ENCODE measurements around the gene RABGAP1L.
"Not testable (repeated sequence)": the region's sequence is repeated elsewhere in the genome, so short reads cannot be mapped to it uniquely, and the experiment has no call there.

Gene RABGAP1L

DNA sequence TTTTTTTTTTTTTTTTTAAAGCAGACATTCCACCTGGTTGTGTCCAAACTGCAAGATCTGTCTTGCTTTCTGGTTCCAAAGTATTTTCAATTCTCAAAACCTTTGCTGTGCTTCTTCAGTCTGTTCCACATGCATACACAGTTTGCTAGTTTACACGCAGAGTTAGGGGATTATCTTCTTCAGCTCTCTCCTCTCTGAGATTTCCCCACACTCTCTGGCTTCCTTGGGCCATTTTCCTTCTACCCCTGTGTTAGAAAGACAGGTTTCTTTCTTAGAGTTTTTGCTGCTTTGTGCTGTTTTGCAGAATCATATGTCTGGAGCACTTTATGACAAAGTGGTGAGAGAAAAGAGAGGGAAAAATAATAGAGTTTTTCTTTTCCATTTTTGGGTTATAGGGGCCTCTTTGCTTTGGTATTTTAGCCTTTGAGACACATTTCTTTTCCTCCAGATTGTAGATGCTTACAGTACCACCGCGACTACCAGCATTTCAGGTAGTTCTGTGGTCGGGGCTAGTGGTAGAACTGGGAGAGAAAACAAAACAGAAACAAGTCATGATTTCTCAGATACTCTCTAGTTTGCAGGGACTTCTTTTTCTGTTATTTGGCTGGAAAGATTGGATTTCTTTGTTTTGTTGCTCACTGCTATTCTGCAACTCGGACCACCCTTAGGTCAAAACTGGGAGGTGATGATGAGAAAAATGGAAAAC, 66.3 kb downstream of the RABGAP1L start:
- TF ChIP-seq POLR2AphosphoS5 (IDR thresholded peaks at IDR 0.05; ENCODE audit: low read depth, low read length) (no peak), SPI1 (IDR thresholded peaks at IDR 0.05; ENCODE audit: low read depth, low read length) (no peak), PAX5 (IDR thresholded peaks at IDR 0.05; ENCODE audit: insufficient read depth, low read length, severe bottlenecking) (no peak), POLR2A (IDR thresholded peaks at IDR 0.05; ENCODE audit: low read depth, low read length) (no peak), POU2F2 (IDR thresholded peaks at IDR 0.05; ENCODE audit: low read depth, low read length) (no peak), TAF1 (IDR thresholded peaks at IDR 0.05; ENCODE audit: low read depth, low read length) (no peak)
- DNase-seq (ENCODE audit: insufficient read length, low spot score) (no peak), FAIRE-seq (peak; percentile 77)

DNA sequence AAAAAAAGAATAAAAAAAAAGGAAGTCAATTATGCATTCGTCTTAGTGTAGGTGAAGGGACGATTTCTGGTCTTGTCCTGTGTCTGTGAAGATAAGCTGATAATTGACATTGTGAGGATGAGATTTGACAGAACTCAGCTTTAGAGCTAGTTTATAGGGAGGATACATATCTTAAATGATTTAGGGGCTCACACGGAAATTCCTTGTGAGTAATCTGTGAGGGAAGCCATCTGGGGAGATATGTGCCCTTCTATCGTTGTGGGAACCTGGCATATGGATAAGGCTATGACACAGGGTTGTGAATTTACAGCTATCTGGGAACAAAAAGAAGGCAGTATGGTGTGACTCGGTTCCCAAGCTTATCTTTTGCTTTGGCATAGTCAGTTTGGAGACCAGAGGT, 71.1 kb downstream of the RABGAP1L start:
- DNase-seq (ENCODE audit: insufficient read length, low spot score) (no peak), FAIRE-seq (peak; percentile 41)
- no peak for TF ChIP-seq POLR2A (IDR thresholded peaks at IDR 0.05; ENCODE audit: low read depth, low read length)
- TF ChIP-seq POLR2AphosphoS5 (IDR thresholded peaks at IDR 0.05; ENCODE audit: low read depth, low read length), result no peak
- TF ChIP-seq TAF1 (IDR thresholded peaks at IDR 0.05; ENCODE audit: low read depth, low read length), result no peak
- no peak for TF ChIP-seq PAX5 (IDR thresholded peaks at IDR 0.05; ENCODE audit: insufficient read depth, low read length, severe bottlenecking)
- no peak for TF ChIP-seq POU2F2 (IDR thresholded peaks at IDR 0.05; ENCODE audit: low read depth, low read length)
- no peak for TF ChIP-seq SPI1 (IDR thresholded peaks at IDR 0.05; ENCODE audit: low read depth, low read length)

DNA sequence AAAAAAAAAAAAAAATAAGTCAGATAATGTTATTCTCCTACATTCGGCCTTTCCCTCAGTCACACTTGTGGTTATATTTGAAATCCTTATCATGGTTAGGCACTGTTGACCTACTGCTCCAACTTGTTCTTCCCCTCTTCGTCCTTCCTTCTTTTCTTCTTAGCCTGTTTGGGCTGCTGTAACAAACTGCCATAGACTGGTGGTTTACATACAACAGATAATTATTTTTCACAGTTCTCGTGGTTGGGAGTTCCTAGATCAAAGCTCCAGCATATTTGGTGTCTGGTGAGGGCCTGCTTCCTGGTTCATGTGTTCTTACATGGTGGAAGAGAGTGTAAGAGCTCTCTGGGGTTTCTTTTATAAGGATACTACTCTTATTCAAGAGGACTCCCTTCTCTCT, 73.4 kb downstream of the RABGAP1L start:
- TF ChIP-seq TAF1 (IDR thresholded peaks at IDR 0.05; ENCODE audit: low read depth, low read length) (no peak), POU2F2 (IDR thresholded peaks at IDR 0.05; ENCODE audit: low read depth, low read length) (no peak), SPI1 (IDR thresholded peaks at IDR 0.05; ENCODE audit: low read depth, low read length) (no peak), POLR2A (IDR thresholded peaks at IDR 0.05; ENCODE audit: low read depth, low read length) (no peak), POLR2AphosphoS5 (IDR thresholded peaks at IDR 0.05; ENCODE audit: low read depth, low read length) (no peak), PAX5 (IDR thresholded peaks at IDR 0.05; ENCODE audit: insufficient read depth, low read length, severe bottlenecking) (no peak)
- DNase-seq (ENCODE audit: insufficient read length, low spot score) (no peak), FAIRE-seq (no peak)

DNA sequence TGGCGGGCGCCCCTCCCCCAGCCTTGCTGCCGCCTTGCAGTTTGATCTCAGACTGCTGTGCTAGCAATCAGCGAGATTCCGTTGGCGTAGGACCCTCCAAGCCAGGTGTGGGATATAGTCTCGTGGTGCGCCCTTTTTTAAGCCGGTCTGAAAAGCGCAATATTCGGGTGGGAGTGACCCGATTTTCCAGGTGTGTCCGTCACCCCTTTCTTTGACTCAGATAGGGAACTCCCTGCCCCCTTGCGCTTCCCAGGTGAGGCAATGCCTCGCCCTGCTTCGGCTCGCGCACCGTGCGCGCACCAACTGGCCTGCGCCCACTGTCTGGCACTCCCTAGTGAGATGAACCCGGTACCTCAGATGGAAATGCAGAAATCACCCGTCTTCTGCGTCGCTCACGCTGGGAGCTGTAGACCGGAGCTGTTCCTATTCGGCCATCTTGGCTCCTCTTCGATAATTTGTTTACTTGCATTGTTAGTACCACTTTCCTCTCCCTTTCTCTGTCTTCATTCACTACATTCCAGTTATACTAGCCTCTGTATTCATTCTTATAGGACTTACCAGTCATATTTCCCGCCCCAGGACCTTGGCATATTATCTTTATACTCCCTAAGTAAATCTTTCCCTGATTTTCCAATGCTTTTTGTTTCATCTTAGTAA, 79.7 kb downstream of the RABGAP1L start:
- not testable (repeated sequence) for FAIRE-seq; DNase-seq (ENCODE audit: insufficient read length, low spot score)

DNA sequence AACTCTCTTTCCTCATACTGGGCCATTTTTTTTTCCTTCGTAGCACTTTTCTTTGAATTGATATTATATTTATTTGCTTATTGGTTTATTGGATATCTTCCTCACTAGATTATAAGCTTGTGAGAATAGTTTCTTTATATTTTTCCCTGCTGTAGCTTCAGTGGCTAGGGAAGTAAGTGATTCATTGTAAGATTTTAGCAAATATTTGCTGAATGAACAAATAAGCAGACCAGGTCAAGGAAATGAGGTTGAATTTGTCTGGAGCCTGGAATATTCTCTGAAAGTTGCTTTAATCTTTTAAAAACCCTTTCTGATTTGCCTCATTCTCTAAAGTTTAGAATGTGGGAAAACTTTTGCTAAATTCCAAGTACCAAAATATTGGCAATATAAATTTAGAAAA, 80.2 kb downstream of the RABGAP1L start:
- FAIRE-seq (no peak), DNase-seq (ENCODE audit: insufficient read length, low spot score) (no peak)
- TF ChIP-seq PAX5 (IDR thresholded peaks at IDR 0.05; ENCODE audit: insufficient read depth, low read length, severe bottlenecking) (no peak), POLR2A (IDR thresholded peaks at IDR 0.05; ENCODE audit: low read depth, low read length) (no peak), TAF1 (IDR thresholded peaks at IDR 0.05; ENCODE audit: low read depth, low read length) (no peak), POU2F2 (IDR thresholded peaks at IDR 0.05; ENCODE audit: low read depth, low read length) (no peak), SPI1 (IDR thresholded peaks at IDR 0.05; ENCODE audit: low read depth, low read length) (no peak), POLR2AphosphoS5 (IDR thresholded peaks at IDR 0.05; ENCODE audit: low read depth, low read length) (no peak)

DNA sequence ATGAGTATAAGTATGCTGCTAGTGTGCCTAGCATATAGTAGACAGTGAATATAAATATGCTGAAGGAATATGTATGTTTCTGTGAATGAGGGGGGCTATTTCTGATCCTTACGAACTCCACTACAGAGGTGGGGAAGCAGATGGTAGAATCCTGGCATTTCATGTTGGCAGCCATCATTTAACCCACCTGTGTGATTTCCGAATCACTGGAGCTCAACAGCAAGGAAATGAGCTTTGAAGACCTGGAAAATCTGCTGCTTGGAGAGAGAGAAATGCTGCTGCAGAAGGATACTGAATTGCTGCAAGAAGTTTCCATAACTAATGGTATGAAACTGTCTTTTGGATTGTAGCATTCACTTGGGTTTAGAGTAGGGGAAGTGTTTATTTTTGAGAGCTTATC, 83.5 kb downstream of the RABGAP1L start:
- TF ChIP-seq POU2F2 (IDR thresholded peaks at IDR 0.05; ENCODE audit: low read depth, low read length) (no peak), POLR2AphosphoS5 (IDR thresholded peaks at IDR 0.05; ENCODE audit: low read depth, low read length) (no peak), PAX5 (IDR thresholded peaks at IDR 0.05; ENCODE audit: insufficient read depth, low read length, severe bottlenecking) (no peak), SPI1 (IDR thresholded peaks at IDR 0.05; ENCODE audit: low read depth, low read length) (no peak), TAF1 (IDR thresholded peaks at IDR 0.05; ENCODE audit: low read depth, low read length) (no peak), POLR2A (IDR thresholded peaks at IDR 0.05; ENCODE audit: low read depth, low read length) (no peak)
- FAIRE-seq, result no peak

DNA sequence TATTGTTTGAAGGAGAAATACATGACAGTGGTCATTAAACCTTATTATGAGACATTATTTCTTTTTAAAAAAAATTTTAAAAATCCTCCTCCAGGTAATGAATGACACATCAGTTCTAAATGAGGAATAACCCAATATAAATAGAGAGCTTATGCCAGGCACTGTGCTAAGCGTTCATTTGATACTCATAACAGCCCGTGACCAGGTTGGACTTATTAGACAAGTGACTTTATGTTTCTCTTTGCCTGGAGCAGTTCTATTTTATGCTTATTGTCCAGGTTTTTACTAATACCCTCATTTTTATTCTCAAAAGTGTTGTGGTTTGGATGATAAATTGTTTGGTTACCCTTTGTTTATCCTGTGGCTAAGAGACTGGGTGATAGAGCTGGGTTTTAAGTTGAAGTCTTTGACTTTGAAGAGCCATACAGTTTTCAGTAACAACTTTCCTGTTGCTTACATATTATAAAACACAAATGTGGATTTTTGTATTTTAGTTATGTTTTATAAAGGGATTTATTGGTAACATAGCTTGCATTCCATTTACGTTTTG, 84.2 kb downstream of the RABGAP1L start:
- no peak for DNase-seq (ENCODE audit: insufficient read length, low spot score)
- FAIRE-seq, result no peak
- TF ChIP-seq TAF1 (IDR thresholded peaks at IDR 0.05; ENCODE audit: low read depth, low read length) (no peak), POLR2A (IDR thresholded peaks at IDR 0.05; ENCODE audit: low read depth, low read length) (no peak), SPI1 (IDR thresholded peaks at IDR 0.05; ENCODE audit: low read depth, low read length) (no peak), POU2F2 (IDR thresholded peaks at IDR 0.05; ENCODE audit: low read depth, low read length) (no peak)

More for the DNA sequence above, 83.5 kb downstream of the RABGAP1L start:
- no peak for DNase-seq (ENCODE audit: insufficient read length, low spot score)

DNA sequence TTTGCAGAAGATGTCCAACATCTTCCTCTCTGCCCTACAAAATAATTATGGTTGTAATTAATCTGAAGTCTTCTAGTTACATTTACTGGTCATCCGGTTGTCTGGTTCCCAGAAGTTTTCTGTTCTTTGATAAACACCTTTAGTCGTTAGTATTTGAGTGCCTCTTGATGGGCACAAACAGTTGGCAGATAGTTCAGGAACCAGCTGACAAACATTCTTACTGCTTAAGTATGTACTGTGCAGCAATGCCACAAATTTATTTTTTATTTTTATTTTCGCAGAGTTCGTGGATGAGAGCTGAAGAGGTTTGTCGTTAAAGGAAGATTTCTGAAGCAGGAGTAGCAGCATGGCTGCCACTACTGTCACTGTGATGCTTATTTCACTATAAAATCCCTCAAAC, 84.7 kb downstream of the RABGAP1L start:
- DNase-seq (ENCODE audit: insufficient read length, low spot score), result no peak
- no peak for TF ChIP-seq SPI1 (IDR thresholded peaks at IDR 0.05; ENCODE audit: low read depth, low read length)
- TF ChIP-seq PAX5 (IDR thresholded peaks at IDR 0.05; ENCODE audit: insufficient read depth, low read length, severe bottlenecking), result no peak
- TF ChIP-seq POLR2AphosphoS5 (IDR thresholded peaks at IDR 0.05; ENCODE audit: low read depth, low read length), result no peak
- no peak for TF ChIP-seq TAF1 (IDR thresholded peaks at IDR 0.05; ENCODE audit: low read depth, low read length)
- no peak for TF ChIP-seq POU2F2 (IDR thresholded peaks at IDR 0.05; ENCODE audit: low read depth, low read length)
- no peak for TF ChIP-seq POLR2A (IDR thresholded peaks at IDR 0.05; ENCODE audit: low read depth, low read length)
- no peak for FAIRE-seq

DNA sequence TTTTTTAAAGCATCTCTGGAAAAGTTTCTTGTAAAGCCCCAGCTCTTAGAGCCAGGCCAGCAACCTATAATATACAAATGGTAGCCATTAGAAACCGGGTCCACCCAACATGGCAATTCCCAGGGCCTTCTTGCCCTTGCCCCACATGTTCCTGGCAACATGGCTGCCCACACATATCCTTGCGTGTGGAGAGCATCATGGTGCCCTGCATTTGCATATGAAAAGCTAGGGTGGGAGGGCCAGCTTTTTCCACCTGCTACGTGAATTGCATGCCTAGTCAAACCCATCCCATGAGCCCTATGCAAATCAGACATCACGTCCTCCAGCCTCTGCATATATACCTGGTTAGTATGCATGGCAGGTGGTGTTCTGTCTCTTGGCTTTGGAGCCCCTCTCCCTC, 88.2 kb downstream of the RABGAP1L start:
- FAIRE-seq, result no peak
- DNase-seq (ENCODE audit: insufficient read length, low spot score), result no peak
- TF ChIP-seq TAF1 (IDR thresholded peaks at IDR 0.05; ENCODE audit: low read depth, low read length), result no peak
- peak; percentile 34; the same call in 1 of the 2 replicates for TF ChIP-seq POLR2AphosphoS5 (IDR thresholded peaks at IDR 0.05; ENCODE audit: low read depth, low read length)
- TF ChIP-seq POLR2A (IDR thresholded peaks at IDR 0.05; ENCODE audit: low read depth, low read length), result no peak
- TF ChIP-seq PAX5 (IDR thresholded peaks at IDR 0.05; ENCODE audit: insufficient read depth, low read length, severe bottlenecking), result no peak
- TF ChIP-seq POU2F2 (IDR thresholded peaks at IDR 0.05; ENCODE audit: low read depth, low read length), result 0 out of 2 replicates have a peak, but pooled peaks have one; percentile 16
- no peak for TF ChIP-seq SPI1 (IDR thresholded peaks at IDR 0.05; ENCODE audit: low read depth, low read length)
